ENCODE measurements around the gene TTYH1. TPM values are rescaled to one million over a fixed set of nuclear protein-coding genes. Genes with fewer than 3 reads are reported as not detected.

TTYH1 gene
- total RNA-seq, 1 donor from 2014 or later: 0.44 TPM

GRCh38 chr19:54424660-54425381 is 9.6 kb downstream of the TTYH1 start:
- no peak for ATAC-seq

DNA sequence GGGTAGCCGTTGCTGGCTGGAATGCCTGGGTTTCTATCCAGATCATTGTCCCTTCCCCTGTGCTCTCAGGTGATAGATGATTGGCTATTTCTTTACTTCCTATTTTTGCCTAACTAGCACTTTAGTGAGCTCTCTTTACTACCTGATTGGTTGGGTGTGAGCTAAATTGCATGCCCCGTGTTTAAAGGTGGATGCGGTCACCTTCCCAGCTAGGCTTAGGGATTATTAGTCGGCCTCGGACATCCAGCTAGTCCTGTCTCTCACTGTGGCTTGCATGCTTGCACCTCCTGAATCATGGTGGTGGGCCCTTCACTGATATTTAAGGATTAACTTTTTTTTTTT is 10.1 kb downstream of the TTYH1 start:
- ATAC-seq: no peak

GRCh38 chr19:54426291-54426931 is 11.1 kb downstream of the TTYH1 start:
- ATAC-seq: no peak

GRCh38 chr19:54427586-54427985 is 12.3 kb downstream of the TTYH1 start:
- ATAC-seq: no peak

GRCh38 chr19:54428323-54429175 is 13.3 kb downstream of the TTYH1 start:
- no peak for ATAC-seq

DNA sequence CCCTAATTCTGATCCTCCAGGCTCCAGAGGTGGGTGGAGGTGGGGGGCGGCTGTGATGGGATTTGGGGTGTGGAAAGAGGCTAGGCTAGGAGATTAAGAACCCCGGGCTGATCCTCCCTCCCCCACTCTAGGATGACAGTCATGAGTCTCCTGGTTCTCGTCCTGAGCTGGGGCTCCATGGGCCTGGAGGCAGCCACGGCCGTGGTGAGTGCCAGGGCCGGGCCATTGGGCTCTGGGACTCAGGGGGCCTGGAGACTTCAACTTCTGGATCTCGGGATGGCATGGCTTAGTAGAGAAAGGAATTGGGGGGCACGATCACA is 13.9 kb downstream of the TTYH1 start:
- no peak for ATAC-seq

DNA sequence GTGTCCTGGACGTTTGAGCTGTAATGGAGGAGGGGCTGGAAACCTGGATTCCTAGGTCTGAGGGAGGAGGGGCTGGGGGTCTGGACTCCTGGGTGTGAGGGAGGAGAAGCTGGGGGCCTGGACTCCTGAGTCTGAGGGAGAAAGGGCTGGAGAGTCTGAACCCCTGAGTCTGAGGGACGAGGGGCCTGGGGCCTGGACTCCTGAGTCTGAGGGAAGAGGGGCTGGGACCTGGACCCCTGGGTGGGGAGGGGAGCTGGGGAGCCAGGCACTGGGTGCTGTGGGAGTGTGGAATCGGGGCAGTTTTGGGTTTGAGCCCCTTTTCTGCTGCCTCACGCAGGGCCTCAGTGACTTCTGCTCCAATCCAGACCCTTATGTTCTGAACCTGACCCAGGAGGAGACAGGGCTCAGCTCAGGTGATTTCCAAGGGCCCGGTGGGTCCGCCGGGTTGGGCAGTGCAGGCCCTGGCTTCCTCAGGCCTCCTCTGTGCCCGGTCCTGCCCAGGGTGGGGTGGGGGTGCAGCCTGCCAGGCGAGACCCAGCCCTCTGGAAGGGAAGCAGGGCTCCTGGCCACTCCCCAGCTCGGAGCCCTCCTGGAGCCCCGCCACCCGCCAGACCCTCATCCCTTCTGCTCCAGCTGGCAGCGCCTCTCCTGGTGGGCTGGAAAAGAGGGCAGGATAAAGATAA is 14.4 kb downstream of the TTYH1 start:
- ATAC-seq: no peak

DNA sequence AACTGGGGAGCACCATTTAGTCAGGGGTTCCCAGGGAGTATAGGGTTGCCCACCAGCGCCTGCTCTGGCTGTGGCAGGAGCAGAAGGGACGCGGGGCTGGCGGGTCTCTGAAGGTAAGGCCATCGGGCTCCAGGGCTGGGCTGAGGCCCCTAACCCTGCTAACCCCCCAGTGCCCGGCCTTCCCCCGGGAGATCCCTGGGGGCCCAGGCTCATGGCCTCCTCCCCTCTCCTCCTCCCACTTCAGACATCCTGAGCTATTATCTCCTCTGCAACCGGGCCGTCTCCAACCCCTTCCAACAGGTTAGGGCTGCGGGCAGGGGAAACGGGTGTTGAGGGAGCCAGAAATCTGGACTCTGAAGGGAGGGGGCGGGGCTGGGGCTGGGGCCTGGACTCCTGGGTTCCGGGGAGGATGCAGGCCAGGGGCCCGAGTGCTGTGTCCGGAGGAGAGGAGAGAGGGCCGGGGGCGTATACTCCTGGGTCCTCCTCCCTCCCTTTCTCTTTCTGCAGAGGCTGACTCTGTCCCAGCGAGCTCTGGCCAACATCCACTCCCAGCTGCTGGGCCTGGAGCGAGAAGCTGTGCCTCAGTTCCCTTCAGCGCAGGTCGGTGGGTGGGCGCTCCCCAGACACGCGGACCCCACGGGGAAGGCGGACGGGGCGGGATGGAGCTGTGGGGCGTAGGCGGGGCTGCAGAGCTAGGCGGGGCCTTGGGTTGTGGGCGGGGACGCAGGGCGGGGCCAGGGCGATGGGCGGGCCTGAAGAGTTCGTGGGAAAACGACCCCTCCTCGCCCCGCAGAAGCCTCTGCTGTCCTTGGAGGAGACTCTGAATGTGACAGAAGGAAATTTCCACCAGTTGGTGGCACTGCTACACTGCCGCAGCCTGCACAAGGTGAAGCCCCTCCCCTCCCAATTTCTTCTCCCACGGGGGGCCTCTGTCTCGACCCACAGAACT is 15.3 kb downstream of the TTYH1 start:
- peak; percentile 41 for ATAC-seq

DNA sequence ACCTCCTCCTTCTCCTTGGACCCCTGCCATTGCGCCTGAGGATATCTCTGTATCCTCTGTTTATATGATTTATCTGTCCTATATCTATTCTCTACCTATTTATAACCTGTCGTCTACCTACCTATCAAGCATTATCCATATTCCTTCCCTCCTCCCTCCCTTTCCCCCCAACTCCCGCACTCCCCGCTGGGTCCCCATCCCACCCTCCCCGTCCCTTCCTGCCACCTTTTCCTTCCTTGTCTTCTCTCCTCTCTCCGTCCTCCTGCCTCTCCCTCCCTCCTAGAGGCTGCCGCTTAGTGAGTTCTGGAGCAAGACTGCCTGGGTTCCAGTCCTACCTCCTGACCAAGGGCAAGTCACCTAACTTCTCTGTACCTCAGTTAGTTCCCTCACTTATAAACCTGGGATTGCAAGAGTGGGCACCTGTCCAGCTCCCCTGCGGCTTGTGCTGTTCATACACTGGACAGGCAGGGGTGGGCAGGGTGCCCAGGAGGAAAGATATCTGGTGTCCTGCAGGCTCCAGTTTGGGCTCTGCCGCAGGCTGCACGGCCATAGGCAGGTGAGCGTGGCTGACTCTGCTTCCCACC is 16.1 kb downstream of the TTYH1 start:
- ATAC-seq: no peak

DNA sequence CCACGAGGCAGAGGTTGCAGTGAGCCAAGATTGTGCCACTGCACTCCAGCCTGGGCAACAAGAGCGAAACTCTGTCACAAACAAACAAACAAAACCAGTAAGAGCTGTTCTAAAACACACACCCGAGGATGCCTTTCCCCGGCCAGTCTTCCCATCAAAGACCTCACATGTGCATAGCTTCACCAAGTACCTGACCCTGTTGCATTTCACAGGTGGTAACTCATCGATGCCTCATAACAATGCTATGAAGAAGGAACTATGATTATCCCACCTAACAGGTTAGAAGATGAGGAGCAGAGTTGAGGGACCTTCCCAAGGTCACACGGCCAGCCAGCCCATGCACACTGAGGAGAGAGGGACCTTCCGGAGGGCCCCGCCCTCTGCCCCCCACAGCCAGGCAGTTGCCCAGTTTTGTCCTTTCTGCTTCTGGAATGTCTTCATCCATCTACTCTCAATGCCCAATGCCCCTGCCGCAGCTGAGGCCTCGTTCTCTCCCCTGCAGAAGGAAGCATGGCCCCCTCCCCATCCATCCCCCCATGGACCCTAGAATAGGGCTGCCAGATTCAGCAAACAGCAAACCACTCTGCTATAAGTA is 17.0 kb downstream of the TTYH1 start:
- peak; percentile 72 for ATAC-seq

GRCh38 chr19:54433697-54434096 is 18.4 kb downstream of the TTYH1 start:
- no peak for ATAC-seq

DNA sequence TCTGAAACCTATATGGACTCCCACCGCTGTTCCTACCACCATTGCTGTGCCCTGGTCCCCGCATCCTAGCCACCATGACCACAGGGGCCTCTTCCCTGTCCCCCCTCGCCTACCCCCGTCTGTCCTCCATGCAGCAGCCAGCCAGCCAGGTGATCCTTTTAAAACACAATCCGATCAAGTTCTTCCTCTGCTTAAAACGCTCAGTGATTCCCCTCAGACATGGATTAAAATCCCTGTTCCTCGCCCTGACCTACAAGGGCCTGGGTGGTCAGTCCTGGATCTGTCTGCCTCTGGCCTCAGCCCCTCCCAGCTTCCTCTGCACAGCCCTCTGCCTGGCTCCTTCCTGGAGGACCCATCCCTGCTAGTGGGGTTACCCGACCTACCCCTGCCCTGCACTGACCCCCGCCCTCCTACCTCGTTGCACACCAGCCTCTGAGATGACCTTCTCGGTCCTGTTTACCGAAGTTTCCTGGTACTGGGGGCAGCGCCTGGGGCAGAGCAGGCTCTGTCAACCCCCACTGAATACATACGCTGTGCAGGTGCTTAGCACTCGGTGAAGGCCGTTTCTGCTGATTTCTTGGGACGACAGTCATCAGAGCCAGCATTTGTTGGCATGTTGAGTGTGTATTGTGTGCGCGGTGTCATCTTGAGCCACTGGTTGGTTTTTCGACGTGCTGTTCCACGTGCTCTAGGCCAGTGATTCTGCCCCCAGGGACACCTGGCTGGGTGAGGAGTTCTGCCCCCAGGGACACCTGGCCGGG is 19.0 kb downstream of the TTYH1 start:
- no peak for ATAC-seq

GRCh38 chr19:54434873-54435214 is 19.6 kb downstream of the TTYH1 start:
- ATAC-seq: no peak

- ATAC-seq: no peak
Observed at GRCh38 chr19:54435551-54436016, 20.3 kb downstream of the TTYH1 start.

GRCh38 chr19:54436031-54436523 is 20.8 kb downstream of the TTYH1 start:
- ATAC-seq: no peak

GRCh38 chr19:54436628-54437252 is 21.5 kb downstream of the TTYH1 start:
- ATAC-seq: no peak

DNA sequence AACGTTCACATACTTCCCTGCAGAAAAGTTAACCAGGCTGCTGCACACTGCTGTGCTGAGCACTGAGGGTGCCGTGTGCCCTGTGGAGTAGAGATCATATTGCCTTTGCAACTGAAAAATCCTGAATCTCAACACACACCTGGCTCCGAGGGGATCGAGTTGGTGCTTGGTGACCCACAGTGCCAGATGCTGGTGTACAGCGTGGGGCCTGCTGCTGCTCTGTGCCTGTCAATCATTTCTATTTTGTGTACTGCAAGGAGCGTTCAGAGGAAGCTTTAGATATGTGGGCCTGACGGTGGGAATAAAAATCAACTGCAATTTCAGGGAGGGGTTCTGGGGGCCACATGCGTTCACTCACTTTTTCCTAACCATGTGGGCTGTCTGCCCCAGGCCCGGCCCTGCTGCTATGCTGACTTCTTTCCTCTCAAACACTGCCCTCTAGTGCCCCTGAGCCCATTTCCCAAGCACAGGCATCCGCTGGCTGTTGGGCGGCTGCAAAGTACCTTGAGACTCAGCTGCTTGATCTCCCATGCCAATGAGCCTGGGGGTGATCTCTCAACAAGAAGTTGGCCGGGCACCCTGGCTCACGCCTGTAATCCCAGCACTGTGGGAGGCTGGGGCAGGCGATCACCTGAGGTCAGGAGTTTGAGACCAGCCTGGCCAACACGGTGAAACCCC is 24.0 kb downstream of the TTYH1 start:
- peak; percentile 48 for ATAC-seq

DNA sequence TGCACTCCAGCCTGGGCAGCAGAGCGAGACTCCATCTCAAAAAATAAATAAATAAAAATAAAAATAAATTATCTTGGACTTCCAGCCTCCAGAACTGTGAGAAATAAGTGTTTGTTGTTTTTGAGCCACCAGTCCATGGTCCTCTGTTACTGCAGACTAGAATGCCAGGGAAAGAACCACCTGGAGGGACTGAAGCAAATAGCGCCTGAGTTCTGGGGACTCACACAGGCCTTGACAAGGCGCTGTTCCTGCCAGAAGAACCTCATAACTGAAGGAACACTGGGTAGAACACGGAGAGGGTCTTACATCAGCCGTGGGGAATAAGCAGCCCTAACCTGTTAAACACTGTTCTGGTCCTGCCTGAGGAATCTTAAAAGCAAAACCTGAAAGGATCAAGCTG is 25.4 kb downstream of the TTYH1 start:
- no peak for ATAC-seq

GRCh38 chr19:54444737-54445136 is 29.5 kb downstream of the TTYH1 start:
- no peak for ATAC-seq
